WTC11 (cell line): ENCODE results near the gene KRAS.

Experiments
- KAT7 ChIP-seq: sonication (generic); formaldehyde crosslinking; IDR thresholded peaks from 2 replicates; pipeline ENCODE4 v1.8.1; 2023; ENCODE audit warnings: missing genetic modification reagents, mild to moderate bottlenecking, borderline replicate concordance
- SP1 ChIP-seq: sonication (generic); formaldehyde crosslinking; conservative IDR thresholded peaks from 2 replicates; pipeline ENCODE4 v1.8.1; 2022; ENCODE audit warnings: missing genetic modification reagents
- TF ChIP-seq, protein P1 (sequence below): fragments of 200-600 bp; IDR thresholded peaks from 2 replicates; pipeline ENCODE4 v1.8.0; 2022; ENCODE audit warnings: antibody characterized with exemption
- TF ChIP-seq, protein P2 (sequence below): fragments of 250-450 bp; sonication (Bioruptor Pico); conservative IDR thresholded peaks from 2 replicates; pipeline ENCODE4 v1.9.0; 2021; ENCODE audit warnings: mild to moderate bottlenecking
- TF ChIP-seq, protein P3 (sequence below): sonication (generic); formaldehyde crosslinking; IDR thresholded peaks from 2 replicates; pipeline ENCODE4 v1.8.1; 2023; ENCODE audit warnings: mild to moderate bottlenecking, moderate library complexity, missing genetic modification reagents
- TF ChIP-seq, protein P4 (sequence below): sonication (generic); formaldehyde crosslinking; IDR thresholded peaks from 2 replicates; pipeline ENCODE4 v1.8.1; 2023; ENCODE audit warnings: mild to moderate bottlenecking, missing genetic modification reagents, moderate library complexity

DNA sequence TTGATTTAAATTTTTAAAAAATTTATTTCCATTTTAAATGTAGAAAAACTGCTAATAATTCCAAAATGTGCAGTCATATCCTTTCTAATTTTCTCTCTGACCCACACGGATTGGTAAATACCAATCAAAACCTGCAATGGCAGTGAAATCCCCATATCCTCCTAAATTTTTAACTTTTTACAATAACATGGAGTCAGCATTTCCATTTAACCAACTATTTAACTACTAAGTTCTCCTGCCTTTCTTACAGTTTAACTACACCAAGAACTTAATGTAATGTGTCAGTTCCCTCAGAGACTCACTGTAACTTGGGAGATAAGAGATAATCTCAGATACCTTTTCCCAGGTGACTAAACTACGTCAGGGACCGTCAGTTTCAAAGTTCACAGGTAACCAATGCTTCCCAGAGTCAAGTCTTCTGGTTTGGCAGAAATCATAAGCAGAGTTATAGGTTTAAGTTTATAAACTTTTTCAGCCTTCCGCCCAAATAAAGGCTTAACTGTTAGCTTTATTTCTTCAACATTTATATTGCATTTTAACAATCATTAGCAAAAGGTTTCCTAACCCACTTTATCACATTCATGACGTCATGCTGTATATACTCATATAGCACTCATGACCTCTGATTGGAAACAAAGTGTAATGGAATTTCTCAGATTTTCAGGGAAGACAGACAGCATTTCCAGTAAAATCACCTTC lies 7.6 kb downstream of the KRAS start:
- TF ChIP-seq, protein P1, sequence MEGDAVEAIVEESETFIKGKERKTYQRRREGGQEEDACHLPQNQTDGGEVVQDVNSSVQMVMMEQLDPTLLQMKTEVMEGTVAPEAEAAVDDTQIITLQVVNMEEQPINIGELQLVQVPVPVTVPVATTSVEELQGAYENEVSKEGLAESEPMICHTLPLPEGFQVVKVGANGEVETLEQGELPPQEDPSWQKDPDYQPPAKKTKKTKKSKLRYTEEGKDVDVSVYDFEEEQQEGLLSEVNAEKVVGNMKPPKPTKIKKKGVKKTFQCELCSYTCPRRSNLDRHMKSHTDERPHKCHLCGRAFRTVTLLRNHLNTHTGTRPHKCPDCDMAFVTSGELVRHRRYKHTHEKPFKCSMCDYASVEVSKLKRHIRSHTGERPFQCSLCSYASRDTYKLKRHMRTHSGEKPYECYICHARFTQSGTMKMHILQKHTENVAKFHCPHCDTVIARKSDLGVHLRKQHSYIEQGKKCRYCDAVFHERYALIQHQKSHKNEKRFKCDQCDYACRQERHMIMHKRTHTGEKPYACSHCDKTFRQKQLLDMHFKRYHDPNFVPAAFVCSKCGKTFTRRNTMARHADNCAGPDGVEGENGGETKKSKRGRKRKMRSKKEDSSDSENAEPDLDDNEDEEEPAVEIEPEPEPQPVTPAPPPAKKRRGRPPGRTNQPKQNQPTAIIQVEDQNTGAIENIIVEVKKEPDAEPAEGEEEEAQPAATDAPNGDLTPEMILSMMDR = no peak
- TF ChIP-seq SP1 (CRISPR knock-in tag) (no peak), KAT7 (no peak)
- TF ChIP-seq, protein P2, sequence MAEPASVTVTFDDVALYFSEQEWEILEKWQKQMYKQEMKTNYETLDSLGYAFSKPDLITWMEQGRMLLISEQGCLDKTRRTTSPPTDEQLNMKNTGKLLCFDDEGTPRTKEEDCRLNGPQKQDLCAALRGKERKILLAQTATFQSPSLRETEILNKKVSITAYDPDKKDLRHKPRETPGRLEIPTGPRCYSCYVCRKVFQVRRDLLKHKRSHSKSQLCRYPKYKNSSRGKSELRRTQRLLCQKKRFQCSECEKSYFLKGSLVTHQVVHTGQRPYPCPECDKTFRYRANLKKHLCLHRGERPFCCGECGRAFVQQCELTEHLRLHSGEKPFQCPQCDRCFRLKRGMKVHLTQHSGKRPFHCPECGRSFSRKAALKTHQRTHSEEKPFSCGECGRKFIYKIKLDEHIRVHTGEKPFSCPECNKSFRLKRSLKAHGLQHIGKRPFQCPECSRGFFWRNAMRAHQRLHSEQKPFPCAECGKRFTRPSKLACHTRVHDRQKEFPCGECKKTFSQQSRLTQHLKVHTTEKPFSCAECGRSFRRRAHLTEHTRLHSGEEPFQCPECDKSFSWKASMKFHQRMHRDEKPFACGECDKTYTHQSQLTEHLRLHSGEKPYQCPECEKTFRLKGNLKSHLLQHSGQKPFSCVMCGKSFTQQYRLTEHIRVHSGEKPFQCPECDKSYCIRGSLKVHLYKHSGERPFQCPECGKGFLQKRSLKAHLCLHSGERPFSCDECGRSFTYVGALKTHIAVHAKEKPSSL (CRISPR knock-in tag) = no peak
- TF ChIP-seq, protein P3, sequence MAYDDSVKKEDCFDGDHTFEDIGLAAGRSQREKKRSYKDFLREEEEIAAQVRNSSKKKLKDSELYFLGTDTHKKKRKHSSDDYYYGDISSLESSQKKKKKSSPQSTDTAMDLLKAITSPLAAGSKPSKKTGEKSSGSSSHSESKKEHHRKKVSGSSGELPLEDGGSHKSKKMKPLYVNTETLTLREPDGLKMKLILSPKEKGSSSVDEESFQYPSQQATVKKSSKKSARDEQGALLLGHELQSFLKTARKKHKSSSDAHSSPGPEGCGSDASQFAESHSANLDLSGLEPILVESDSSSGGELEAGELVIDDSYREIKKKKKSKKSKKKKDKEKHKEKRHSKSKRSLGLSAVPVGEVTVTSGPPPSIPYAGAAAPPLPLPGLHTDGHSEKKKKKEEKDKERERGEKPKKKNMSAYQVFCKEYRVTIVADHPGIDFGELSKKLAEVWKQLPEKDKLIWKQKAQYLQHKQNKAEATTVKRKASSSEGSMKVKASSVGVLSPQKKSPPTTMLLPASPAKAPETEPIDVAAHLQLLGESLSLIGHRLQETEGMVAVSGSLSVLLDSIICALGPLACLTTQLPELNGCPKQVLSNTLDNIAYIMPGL = no peak
- TF ChIP-seq, protein P4, sequence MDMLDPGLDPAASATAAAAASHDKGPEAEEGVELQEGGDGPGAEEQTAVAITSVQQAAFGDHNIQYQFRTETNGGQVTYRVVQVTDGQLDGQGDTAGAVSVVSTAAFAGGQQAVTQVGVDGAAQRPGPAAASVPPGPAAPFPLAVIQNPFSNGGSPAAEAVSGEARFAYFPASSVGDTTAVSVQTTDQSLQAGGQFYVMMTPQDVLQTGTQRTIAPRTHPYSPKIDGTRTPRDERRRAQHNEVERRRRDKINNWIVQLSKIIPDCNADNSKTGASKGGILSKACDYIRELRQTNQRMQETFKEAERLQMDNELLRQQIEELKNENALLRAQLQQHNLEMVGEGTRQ (CRISPR knock-in tag) = no peak
